ENCODE data around the gene PTK7. TPM values are rescaled to one million over a fixed set of nuclear protein-coding genes. Genes with fewer than 3 reads are reported as not detected.

The PTK7 gene
- total RNA-seq, 1 experiment from 2014 or later: 106 TPM

GRCh38 chr6:43186019-43186418 is 109.9 kb downstream of the PTK7 start:
- H3F3A ChIP-seq (ENCODE audit: insufficient read depth, low read depth): peaks cover 25% of the 10 kb centered on the region; the same call in 1 of the 2 replicates
- no peak for TF ChIP-seq CTCF (conservative IDR thresholded peaks at IDR 0.05)
- TF ChIP-seq EZH2 (IDR thresholded peaks at IDR 0.05; ENCODE audit: low read depth): no peak
- H3K36me3 ChIP-seq (ENCODE audit: low read depth): peaks cover 6% of the 10 kb centered on the region; the same call in 1 of the 2 replicates
- ChIA-PET CTCF (no interaction called here), POLR2A (ENCODE audit: unreplicated experiment) (no interaction called here)
- no TSS peak for BruUV-seq (replicated peaks)
- no peak overlapping the region for H3K27ac ChIP-seq
- H3K4me3 ChIP-seq: no peak overlapping the region
- H4K20me1 ChIP-seq (ENCODE audit: insufficient read depth): no peaks in the 10 kb centered on the region
- intact Hi-C loops (cut with micrococcal nuclease; ENCODE audit: unreplicated experiment): no loop called here
- H2AFZ ChIP-seq: no peak overlapping the region
- peaks cover 17% of the 10 kb centered on the region for H3K4me1 ChIP-seq (replicated peaks; ENCODE audit: insufficient read depth)
- H3K79me2 ChIP-seq (ENCODE audit: low read depth): no peaks in the 10 kb centered on the region
- H3K4me2 ChIP-seq: no peak overlapping the region
- DNase-seq: no peak
- H3K9me3 ChIP-seq (ENCODE audit: insufficient read depth, low read depth): no peaks in the 10 kb centered on the region
- H3K27me3 ChIP-seq (ENCODE audit: insufficient read depth, low read depth): no peaks in the 10 kb centered on the region
- H3K9me2 ChIP-seq (ENCODE audit: insufficient read depth): no peaks in the 10 kb centered on the region

GRCh38 chr6:43186706-43187105 is 110.6 kb downstream of the PTK7 start:
- POLR2A ChIA-PET (ENCODE audit: unreplicated experiment): no interaction called here
- Histone ChIP-seq H3K4me3 (no peak overlapping the region), H3K4me2 (no peak overlapping the region), H3K79me2 (ENCODE audit: low read depth) (no peaks in the 10 kb centered on the region), H3K27ac (no peak overlapping the region), H4K20me1 (ENCODE audit: insufficient read depth) (no peaks in the 10 kb centered on the region), H3F3A (ENCODE audit: insufficient read depth, low read depth) (peaks cover 18% of the 10 kb centered on the region; the same call in 1 of the 2 replicates), H3K27me3 (ENCODE audit: insufficient read depth, low read depth) (no peaks in the 10 kb centered on the region), H2AFZ (no peak overlapping the region), H3K4me1 (replicated peaks; ENCODE audit: insufficient read depth) (0 out of 2 replicates have a peak, but pooled peaks cover 10% of the 10 kb centered on the region), H3K9me3 (ENCODE audit: insufficient read depth, low read depth) (no peaks in the 10 kb centered on the region), H3K9me2 (ENCODE audit: insufficient read depth) (no peaks in the 10 kb centered on the region), H3K36me3 (ENCODE audit: low read depth) (peaks cover 6% of the 10 kb centered on the region; the same call in 1 of the 2 replicates)
- DNase-seq: no peak
- intact Hi-C loops (cut with micrococcal nuclease; ENCODE audit: unreplicated experiment): no loop called here
- CTCF ChIA-PET: interaction anchor here (0.9 kb wide), 1 partner anchor 12 kb away, joined by 7 read pairs; no protein-coding TSS in a partner anchor
- BruUV-seq (replicated peaks): no TSS peak
- TF ChIP-seq CTCF (conservative IDR thresholded peaks at IDR 0.05) (no peak), EZH2 (IDR thresholded peaks at IDR 0.05; ENCODE audit: low read depth) (no peak)

- Histone ChIP-seq H3K36me3 (ENCODE audit: low read depth) (peaks cover 6% of the 10 kb centered on the region; the same call in 1 of the 2 replicates), H3K9me3 (ENCODE audit: insufficient read depth, low read depth) (no peaks in the 10 kb centered on the region), H3K27me3 (ENCODE audit: insufficient read depth, low read depth) (no peaks in the 10 kb centered on the region), H3K4me2 (no peak overlapping the region), H4K20me1 (ENCODE audit: insufficient read depth) (no peaks in the 10 kb centered on the region), H3K79me2 (ENCODE audit: low read depth) (no peaks in the 10 kb centered on the region), H2AFZ (no peak overlapping the region), H3F3A (ENCODE audit: insufficient read depth, low read depth) (peaks cover 13% of the 10 kb centered on the region; the same call in 1 of the 2 replicates), H3K4me1 (replicated peaks; ENCODE audit: insufficient read depth) (0 out of 2 replicates have a peak, but pooled peaks cover 6% of the 10 kb centered on the region), H3K4me3 (no peak overlapping the region), H3K9me2 (ENCODE audit: insufficient read depth) (no peaks in the 10 kb centered on the region), H3K27ac (no peak overlapping the region)
- DNase-seq: no peak
- TF ChIP-seq CTCF (conservative IDR thresholded peaks at IDR 0.05): no peak
- TF ChIP-seq EZH2 (IDR thresholded peaks at IDR 0.05; ENCODE audit: low read depth): no peak
- ChIA-PET POLR2A (ENCODE audit: unreplicated experiment) (no interaction called here), CTCF (interaction anchor here (0.9 kb wide), 1 partner anchor 13 kb away, joined by 7 read pairs; no protein-coding TSS in a partner anchor)
- no TSS peak for BruUV-seq (replicated peaks)
- intact Hi-C loops (cut with micrococcal nuclease; ENCODE audit: unreplicated experiment): no loop called here
Observed at GRCh38 chr6:43187821-43188220, 111.7 kb downstream of the PTK7 start.

Measured in PC-9 (cell line).